IPS-18a (cell line): ENCODE results near the gene SIN3A.
A peak's percentile ranks its signal among the peaks of the same experiment; 100 is the strongest.
"Not testable (repeated sequence)": the region's sequence is repeated elsewhere in the genome, so short reads cannot be mapped to it uniquely, and the experiment has no call there.

Source experiments
- H3K27ac ChIP-seq: one replicate; pipeline ENCODE4 v1.5.1; 2013; ENCODE audit warnings: low read length
- H3K27me3 ChIP-seq: one replicate; pipeline ENCODE4 v1.6.1; 2013; ENCODE audit warnings: mild to moderate bottlenecking, low read length; ENCODE audit not compliant: control insufficient read depth, insufficient read depth
- H3K36me3 ChIP-seq: one replicate; pipeline ENCODE4 v1.6.1; 2013; ENCODE audit warnings: low read depth, low read length; ENCODE audit not compliant: control insufficient read depth
- H3K4me1 ChIP-seq: one replicate; pipeline ENCODE4 v1.6.1; 2013; ENCODE audit warnings: low read depth, low read length; ENCODE audit not compliant: control insufficient read depth
- H3K4me3 ChIP-seq: one replicate; pipeline ENCODE4 v1.5.1; 2013; ENCODE audit warnings: low read length
- H3K9ac ChIP-seq: one replicate; pipeline ENCODE4 v1.6.1; 2013; ENCODE audit warnings: mild to moderate bottlenecking, low read length, moderate library complexity
- H3K9me3 ChIP-seq: one replicate; pipeline ENCODE4 v1.6.1; 2013; ENCODE audit warnings: low read depth, low read length; ENCODE audit not compliant: control insufficient read depth

The SIN3A gene

DNA sequence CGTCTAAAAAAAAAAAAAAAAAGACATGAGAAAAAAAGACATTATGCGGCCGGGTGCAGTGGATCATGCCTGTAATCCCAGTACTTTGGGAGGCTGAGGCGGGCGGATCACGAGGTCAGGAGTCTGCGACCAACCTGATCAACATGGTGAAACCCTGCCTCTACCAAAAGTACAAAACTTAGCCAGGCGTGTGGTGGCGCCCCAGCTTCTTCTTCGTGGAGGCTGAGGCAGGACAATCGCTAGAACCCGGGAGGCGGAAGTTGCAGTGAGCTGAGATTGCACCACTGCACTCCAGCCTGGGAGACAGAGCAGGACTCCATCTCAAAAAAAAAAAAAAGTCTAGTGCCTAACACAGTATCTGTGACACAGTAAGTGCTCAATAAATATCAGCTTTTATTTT is 3.3 kb downstream of the SIN3A start:
- not testable (repeated sequence) for H3K36me3 ChIP-seq, H3K4me3 ChIP-seq, H3K27ac ChIP-seq, H3K9me3 ChIP-seq, H3K9ac ChIP-seq, H3K4me1 ChIP-seq, H3K27me3 ChIP-seq

DNA sequence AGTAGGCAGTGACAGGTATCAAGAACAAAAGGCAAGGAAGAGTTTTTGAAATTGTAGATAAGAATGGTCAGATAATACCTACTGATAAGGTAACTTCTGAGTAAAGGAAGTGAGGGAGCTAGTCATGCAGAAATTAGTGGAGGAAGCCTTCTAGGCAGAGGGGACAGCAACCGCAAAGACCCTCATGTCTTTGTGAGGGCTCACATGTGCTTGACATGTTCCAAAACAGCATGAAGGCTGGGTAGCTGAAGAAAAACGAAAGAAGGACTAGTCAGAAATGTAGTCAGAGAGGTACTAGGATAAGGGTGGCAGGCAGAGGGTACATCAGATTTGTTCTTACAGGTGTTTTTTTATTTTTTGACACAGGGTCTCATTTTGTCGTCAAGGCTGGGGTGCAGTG is 5.3 kb downstream of the SIN3A start:
- Histone ChIP-seq H3K4me1 (no peaks in the 10 kb centered on the region), H3K36me3 (peaks cover 13% of the 10 kb centered on the region), H3K27me3 (no peaks in the 10 kb centered on the region), H3K9ac (no peak overlapping the region), H3K9me3 (no peaks in the 10 kb centered on the region), H3K4me3 (no peak overlapping the region), H3K27ac (no peak overlapping the region)

DNA sequence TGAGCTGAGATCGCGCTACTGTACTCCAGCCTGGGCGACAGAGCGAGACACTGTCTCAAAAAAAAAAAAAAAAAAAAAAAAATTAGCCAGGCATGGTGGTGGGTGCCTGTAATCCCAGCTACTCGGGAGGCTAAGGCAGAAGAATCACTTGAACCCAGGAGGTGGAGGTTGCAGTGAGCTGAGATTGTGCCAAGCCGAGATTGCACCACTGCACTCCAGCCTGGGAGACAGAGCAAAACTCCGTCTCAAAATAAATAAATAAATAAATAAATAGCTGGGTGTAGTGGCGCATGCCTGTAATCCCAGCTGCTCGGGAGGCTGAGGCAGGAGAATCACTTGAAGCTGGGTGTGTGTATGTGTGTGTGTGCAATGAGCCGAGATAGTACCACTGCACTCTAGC is 6.2 kb downstream of the SIN3A start:
- not testable (repeated sequence) for H3K27ac ChIP-seq, H3K4me3 ChIP-seq

DNA sequence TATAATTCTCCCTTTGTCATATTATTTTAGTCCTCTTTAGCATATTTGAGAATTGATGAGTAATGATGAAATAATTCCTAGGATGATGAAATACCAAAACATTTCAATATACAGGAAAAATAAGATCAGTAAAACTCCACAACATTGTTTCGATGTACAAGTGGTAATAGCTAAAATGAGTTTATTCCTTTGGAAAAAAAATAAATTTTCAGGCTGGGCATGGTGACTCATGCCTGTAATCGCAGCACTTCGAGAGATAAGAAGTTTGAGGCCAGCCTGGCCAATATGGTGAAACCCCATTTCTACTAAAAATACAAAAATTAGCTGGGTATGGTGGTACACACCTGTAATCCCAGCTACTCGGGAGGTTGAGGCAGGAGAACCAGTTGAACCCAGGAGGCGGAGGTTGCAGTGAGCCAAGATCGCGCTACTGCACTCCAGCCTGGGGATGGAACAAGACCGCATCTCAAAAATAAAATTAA is 7.5 kb downstream of the SIN3A start:
- H3K27ac ChIP-seq, H3K4me3 ChIP-seq, H3K27me3 ChIP-seq, H3K9ac ChIP-seq, H3K4me1 ChIP-seq, H3K9me3 ChIP-seq: not testable (repeated sequence)
- H3K36me3 ChIP-seq = peaks cover 13% of the 10 kb centered on the region

More for the DNA sequence above, 6.2 kb downstream of the SIN3A start:
- not testable (repeated sequence) for H3K9me3 ChIP-seq, H3K9ac ChIP-seq, H3K4me1 ChIP-seq, H3K27me3 ChIP-seq
- H3K36me3 ChIP-seq = peaks cover 13% of the 10 kb centered on the region

DNA sequence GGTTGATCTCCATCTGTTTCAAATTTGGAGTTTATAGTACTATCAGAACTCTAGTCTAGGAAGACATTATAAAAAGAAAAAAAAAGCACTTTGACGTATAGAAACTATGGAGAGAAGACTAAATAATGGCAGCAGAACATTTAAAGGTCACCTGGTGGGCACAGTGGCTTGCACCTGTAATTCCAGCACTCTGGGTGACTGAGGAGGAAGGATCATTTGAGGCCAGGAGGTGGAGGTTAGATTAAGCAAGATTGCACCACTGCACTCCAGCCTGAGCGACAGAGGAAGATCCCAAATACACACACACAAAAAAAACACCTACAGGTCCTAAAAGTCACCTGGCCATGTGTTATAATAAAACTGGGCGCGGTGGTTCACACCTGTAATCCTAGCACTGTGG is 13.8 kb downstream of the SIN3A start:
- no peak overlapping the region for H3K4me3 ChIP-seq
- H3K27me3 ChIP-seq = no peaks in the 10 kb centered on the region
- H3K9me3 ChIP-seq = no peaks in the 10 kb centered on the region
- H3K36me3 ChIP-seq = peaks cover 12% of the 10 kb centered on the region
- H3K9ac ChIP-seq = no peak overlapping the region
- no peak overlapping the region for H3K27ac ChIP-seq
- H3K4me1 ChIP-seq = no peaks in the 10 kb centered on the region

DNA sequence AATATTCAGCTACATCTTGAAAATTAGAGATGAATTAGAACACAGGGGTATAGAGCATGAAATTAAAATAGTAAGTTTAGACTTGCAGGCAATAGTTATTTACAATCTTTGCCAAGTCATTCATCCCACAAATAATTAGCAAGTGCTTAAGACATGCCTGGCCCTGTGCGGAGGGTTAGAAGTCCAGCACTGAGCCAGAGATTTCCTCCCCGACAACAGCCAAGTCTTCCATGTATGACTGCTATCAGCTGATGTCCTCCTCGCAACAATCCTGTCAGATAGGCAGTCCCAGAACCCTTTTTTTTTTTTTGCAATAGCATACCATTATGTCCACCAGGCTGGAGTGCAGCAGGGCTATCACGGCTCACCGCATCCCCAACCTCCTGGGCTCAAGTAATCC is 14.6 kb downstream of the SIN3A start:
- Histone ChIP-seq H3K36me3 (peaks cover 12% of the 10 kb centered on the region), H3K4me1 (no peaks in the 10 kb centered on the region), H3K27me3 (no peaks in the 10 kb centered on the region), H3K9ac (no peak overlapping the region), H3K27ac (no peak overlapping the region), H3K4me3 (no peak overlapping the region), H3K9me3 (no peaks in the 10 kb centered on the region)

DNA sequence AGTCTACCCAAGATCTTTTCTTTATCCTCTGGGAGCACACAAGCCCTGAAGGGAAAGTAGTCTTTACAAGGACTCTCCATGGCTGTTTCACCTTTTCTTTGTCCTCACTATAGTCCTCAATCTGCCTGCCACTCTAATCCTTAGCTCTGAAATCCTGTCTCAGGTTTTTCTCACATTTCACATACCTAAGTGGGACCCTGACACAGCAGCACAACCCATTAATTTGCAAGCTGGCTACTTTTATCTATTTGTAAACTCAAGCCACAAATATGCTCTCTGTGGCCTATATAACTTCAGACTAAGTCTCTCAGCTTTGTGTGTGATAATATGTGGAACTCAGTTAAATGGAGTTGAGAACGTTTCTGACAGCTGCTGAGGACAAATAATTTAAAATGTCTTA is 19.8 kb downstream of the SIN3A start:
- Histone ChIP-seq H3K36me3 (peaks cover 34% of the 10 kb centered on the region), H3K27ac (no peak overlapping the region), H3K9me3 (no peaks in the 10 kb centered on the region), H3K4me3 (no peak overlapping the region), H3K4me1 (no peaks in the 10 kb centered on the region), H3K27me3 (no peaks in the 10 kb centered on the region), H3K9ac (peak overlapping the region; percentile 29)

DNA sequence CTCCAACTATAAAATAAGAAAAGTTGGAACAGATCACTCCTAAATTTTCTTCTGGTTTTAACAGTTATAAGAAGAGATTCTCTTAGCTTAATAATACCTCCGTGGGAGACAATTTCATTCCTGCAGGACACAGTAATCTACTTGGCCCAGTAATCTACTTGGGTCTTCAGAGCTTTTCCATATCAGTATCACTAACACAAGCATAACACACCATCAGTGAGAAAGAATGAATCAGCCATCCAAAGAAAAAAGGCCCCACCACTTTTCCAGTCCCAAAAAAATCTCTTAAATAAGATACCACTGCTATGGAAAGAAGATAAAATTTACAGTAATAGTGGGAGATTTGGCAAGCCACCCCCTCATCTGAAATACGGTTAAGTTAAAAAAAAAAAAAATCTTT is 20.2 kb downstream of the SIN3A start:
- peaks cover 32% of the 10 kb centered on the region for H3K36me3 ChIP-seq
- H3K9me3 ChIP-seq = no peaks in the 10 kb centered on the region
- no peak overlapping the region for H3K27ac ChIP-seq
- H3K9ac ChIP-seq = peak overlapping the region; percentile 29
- no peak overlapping the region for H3K4me3 ChIP-seq
- H3K4me1 ChIP-seq = no peaks in the 10 kb centered on the region
- no peaks in the 10 kb centered on the region for H3K27me3 ChIP-seq

DNA sequence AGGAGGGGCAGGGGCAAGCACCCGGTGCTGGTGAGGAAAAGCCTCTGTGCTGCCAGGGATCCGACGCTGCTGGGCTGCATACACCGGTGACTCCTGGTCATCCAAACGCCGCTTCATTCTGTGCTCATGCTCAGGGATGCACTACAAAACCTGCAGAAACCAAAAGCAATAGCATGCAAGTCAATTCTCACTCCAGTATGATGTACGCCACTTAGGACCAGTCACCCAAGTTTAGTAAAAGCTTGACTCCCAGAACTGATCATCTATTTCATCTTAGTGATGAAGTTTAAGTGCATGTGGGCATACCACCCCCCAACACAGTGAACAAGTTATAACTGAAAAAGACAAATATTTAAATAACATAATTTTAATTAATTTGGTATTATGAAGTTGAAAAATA is 21.2 kb downstream of the SIN3A start:
- Histone ChIP-seq H3K27ac (no peak overlapping the region), H3K4me1 (no peaks in the 10 kb centered on the region), H3K9me3 (no peaks in the 10 kb centered on the region), H3K27me3 (no peaks in the 10 kb centered on the region), H3K36me3 (peaks cover 28% of the 10 kb centered on the region), H3K9ac (no peak overlapping the region), H3K4me3 (no peak overlapping the region)

DNA sequence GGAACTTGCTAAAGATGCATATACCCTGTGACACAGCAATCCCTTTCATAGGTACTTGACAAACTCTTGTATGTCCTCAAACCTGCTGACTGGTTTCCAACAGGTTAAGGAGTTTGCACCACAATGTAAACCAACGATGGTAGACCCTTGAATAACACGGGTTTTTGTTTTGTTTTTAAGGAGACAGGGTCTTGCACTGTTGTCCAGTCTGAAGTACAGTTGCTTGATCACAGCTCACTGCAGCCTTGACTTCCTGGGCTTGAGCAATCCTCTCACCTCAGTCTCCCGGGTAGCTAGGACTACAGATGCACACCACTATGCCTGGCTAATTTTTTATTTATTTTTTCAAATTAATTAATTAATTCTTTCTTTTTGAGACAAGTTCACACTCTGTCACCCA is 23.3 kb downstream of the SIN3A start:
- Histone ChIP-seq H3K4me1 (no peaks in the 10 kb centered on the region), H3K36me3 (peaks cover 35% of the 10 kb centered on the region), H3K27ac (no peak overlapping the region), H3K27me3 (no peaks in the 10 kb centered on the region), H3K9ac (no peak overlapping the region), H3K9me3 (no peaks in the 10 kb centered on the region), H3K4me3 (no peak overlapping the region)

DNA sequence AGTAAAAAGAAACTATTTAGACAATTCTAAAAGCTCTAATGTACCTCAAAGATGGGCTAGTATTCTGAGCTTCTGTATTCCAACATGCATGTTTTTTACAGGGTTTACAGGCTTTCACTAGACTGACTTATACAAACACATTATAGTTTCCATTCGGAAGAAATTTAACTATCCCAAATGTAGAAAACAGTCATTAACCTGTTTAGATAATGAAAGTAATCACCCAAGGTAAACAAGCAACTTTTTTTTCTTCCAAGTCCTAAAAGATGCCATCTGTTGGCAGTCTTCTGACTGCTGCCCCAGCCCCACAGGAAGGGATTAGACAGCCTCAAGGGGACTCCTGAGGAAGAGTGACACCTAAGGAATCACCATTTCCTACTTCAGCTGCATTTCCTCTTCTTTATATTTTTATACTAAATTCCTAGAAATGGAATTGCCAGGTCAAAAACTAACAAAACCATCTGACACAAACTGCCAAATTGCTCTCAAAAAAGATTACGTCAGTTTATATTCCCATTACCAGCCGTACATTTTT is 25.5 kb downstream of the SIN3A start:
- Histone ChIP-seq H3K4me3 (no peak overlapping the region), H3K36me3 (peaks cover 54% of the 10 kb centered on the region), H3K4me1 (no peaks in the 10 kb centered on the region), H3K9ac (no peak overlapping the region), H3K9me3 (no peaks in the 10 kb centered on the region), H3K27me3 (no peaks in the 10 kb centered on the region), H3K27ac (no peak overlapping the region)

DNA sequence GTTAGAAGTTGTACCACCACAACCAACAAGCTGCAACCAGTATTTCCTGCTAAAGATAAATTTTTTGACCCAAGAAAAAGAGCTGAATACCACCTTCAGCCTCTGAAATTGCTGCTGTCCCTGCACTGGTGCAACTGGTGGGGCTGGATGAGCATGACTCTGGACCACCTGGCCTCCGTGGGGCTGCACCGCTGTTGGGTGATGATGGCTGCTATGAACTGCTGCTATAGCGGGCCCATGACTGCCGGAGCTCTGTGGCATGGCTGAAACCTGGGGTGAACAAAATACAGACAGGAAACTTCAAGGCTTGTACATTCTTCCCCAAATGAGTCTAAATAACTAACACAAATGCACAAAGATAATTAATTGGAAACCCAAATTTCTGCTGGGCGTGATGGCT is 28.9 kb downstream of the SIN3A start:
- Histone ChIP-seq H3K9me3 (no peaks in the 10 kb centered on the region), H3K4me1 (no peaks in the 10 kb centered on the region), H3K9ac (no peak overlapping the region), H3K4me3 (no peak overlapping the region), H3K36me3 (peaks cover 49% of the 10 kb centered on the region), H3K27me3 (no peaks in the 10 kb centered on the region), H3K27ac (no peak overlapping the region)
